H1 (cell line): ENCODE results near the gene TM9SF2. TPM values are rescaled to one million over a fixed set of nuclear protein-coding genes. Genes with fewer than 3 reads are reported as not detected.

ENCODE experiments used
- CTCF ChIA-PET: fragments of 300-600 bp; sonication (Branson Sonifier 250); formaldehyde crosslinking; loops from one replicate; lab custom pipeline; 2021; ENCODE audit not compliant: partially characterized antibody; lab: Charles Lee
- POLR2A ChIA-PET: fragments of 300-600 bp; sonication (Branson Sonifier 250); formaldehyde crosslinking; loops from one replicate; lab custom pipeline; 2021; ENCODE audit warnings: inconsistent platforms; ENCODE audit not compliant: partially characterized antibody; lab: Charles Lee
- DNase-seq, 2 experiments: peaks; one replicate each; pipeline versions ENCODE4 v3.0.0 to v3.0.0-alpha.2; 2010 to 2022; ENCODE audit warnings: low spot score in 2 of 2, low read depth in 1 of 2, mixed read lengths in 1 of 2
- FAIRE-seq: peaks from 2 replicates; lab custom pipeline; 2011; peaks lifted over from hg19 to GRCh38; lab: Jason Lieb, UNC
- H2AFZ ChIP-seq: 2 replicates; pipeline ENCODE4 v1.8.1; 2012; ENCODE audit warnings: low read length, inconsistent platforms
- H2AK5ac ChIP-seq: 2 replicates; pipeline ENCODE4 v1.6.1; 2013; ENCODE audit warnings: low read depth, low read length
- H2BK120ac ChIP-seq: replicated peaks from 2 replicates; pipeline ENCODE3; 2013; ENCODE audit warnings: low read depth, low read length, inconsistent platforms
- H2BK12ac ChIP-seq: 2 replicates; pipeline ENCODE4 v1.6.1; 2013; ENCODE audit warnings: low read depth, low read length
- H2BK15ac ChIP-seq: 2 replicates; pipeline ENCODE4 v1.6.1; 2013; ENCODE audit warnings: low read length
- H2BK20ac ChIP-seq: 2 replicates; pipeline ENCODE4 v1.6.1; 2013; ENCODE audit warnings: low read length
- H2BK5ac ChIP-seq: 2 replicates; pipeline ENCODE4 v1.6.1; 2013; ENCODE audit warnings: low read depth, low read length
- H3K14ac ChIP-seq: 2 replicates; pipeline ENCODE4 v1.6.1; 2013; ENCODE audit warnings: inconsistent platforms; ENCODE audit not compliant: insufficient read length
- H3K18ac ChIP-seq: 2 replicates; pipeline ENCODE4 v1.6.1; 2013; ENCODE audit warnings: low read length; ENCODE audit errors: extremely low read depth
- H3K23ac ChIP-seq: 2 replicates; pipeline ENCODE4 v1.6.1; 2013; ENCODE audit warnings: inconsistent platforms; ENCODE audit not compliant: insufficient read length
- H3K23me2 ChIP-seq: 2 replicates; pipeline ENCODE4 v1.6.1; 2013; ENCODE audit warnings: low read depth, low read length
- H3K27ac ChIP-seq: 2 replicates; pipeline ENCODE4 v1.6.1; 2011; ENCODE audit warnings: low read depth, low read length, inconsistent platforms
- H3K27me3 ChIP-seq, 4 experiments: replicated peaks in 1 of 4; 1 replicate in 1 of 4; 2 replicates in 3 of 4; pipeline versions ENCODE4 v1.6.1 to v1.8.1; 2011 to 2013; ENCODE audit warnings: low read length in 3 of 4, mild to moderate bottlenecking in 3 of 4, inconsistent platforms in 2 of 4, mixed read lengths in 2 of 4, moderate library complexity in 1 of 4; ENCODE audit not compliant: control insufficient read depth in 3 of 4, insufficient read depth in 3 of 4; ENCODE audit errors: extremely low read depth in 1 of 4
- H3K36me3 ChIP-seq, 4 experiments: 2 replicates each; pipeline versions ENCODE4 v1.6.1 to v1.8.1; 2011 to 2013; ENCODE audit warnings: mild to moderate bottlenecking in 4 of 4, low read length in 3 of 4, moderate library complexity in 2 of 4, control low read depth in 1 of 4, inconsistent platforms in 1 of 4; ENCODE audit not compliant: insufficient read depth in 4 of 4, control insufficient read depth in 2 of 4
- H3K4ac ChIP-seq: replicated peaks from 2 replicates; pipeline ENCODE3; 2013; ENCODE audit warnings: low read length, low read depth, mixed read lengths, inconsistent platforms; ENCODE audit not compliant: insufficient read length
- H3K4me1 ChIP-seq, 4 experiments: replicated peaks in 1 of 4; 1 replicate in 1 of 4; 2 replicates in 3 of 4; pipeline versions ENCODE4 v1.6.1 to v1.8.1; 2011 to 2013; ENCODE audit warnings: low read length in 3 of 4, inconsistent platforms in 2 of 4, mixed read lengths in 1 of 4; ENCODE audit not compliant: insufficient read depth in 4 of 4, control insufficient read depth in 3 of 4
- H3K4me2 ChIP-seq, 2 experiments: 2 replicates each; pipeline versions ENCODE4 v1.6.1 to v1.8.1; 2011 to 2013; ENCODE audit warnings: low read depth in 2 of 2, low read length in 2 of 2, control low read depth in 1 of 2, inconsistent platforms in 1 of 2, mild to moderate bottlenecking in 1 of 2; ENCODE audit not compliant: insufficient read depth in 1 of 2
- H3K4me3 ChIP-seq, 4 experiments: fragments of 200-600, 300-600 bp in 1 of 4; sonication (generic), shearing (Covaris generic), sonication (Bioruptor Twin) in 1 of 4; 2 replicates each; pipeline versions ENCODE4 v1.5.1 to v1.8.1; 2011 to 2016; ENCODE audit warnings: low read length in 4 of 4, low read depth in 3 of 4, control low read depth in 2 of 4, inconsistent platforms in 2 of 4, mild to moderate bottlenecking in 2 of 4, mixed read lengths in 1 of 4, moderate library complexity in 1 of 4; ENCODE audit not compliant: insufficient read depth in 2 of 4; ENCODE audit errors: extremely low read depth in 1 of 4
- H3K56ac ChIP-seq: replicated peaks from 2 replicates; pipeline ENCODE3; 2013; ENCODE audit warnings: low read depth, mild to moderate bottlenecking, mixed read lengths, low read length, inconsistent platforms; ENCODE audit not compliant: insufficient read length
- H3K79me1 ChIP-seq: 2 replicates; pipeline ENCODE4 v1.6.1; 2013; ENCODE audit warnings: low read depth, low read length, control low read depth
- H3K79me2 ChIP-seq, 2 experiments: 2 replicates each; pipeline versions ENCODE4 v1.6.1 to v1.8.1; 2012 to 2013; ENCODE audit warnings: low read length in 2 of 2, mild to moderate bottlenecking in 2 of 2, inconsistent platforms in 1 of 2; ENCODE audit not compliant: insufficient read depth in 2 of 2, control insufficient read depth in 1 of 2
- H3K9ac ChIP-seq, 4 experiments: replicated peaks in 1 of 4; 1 replicate in 1 of 4; 2 replicates in 3 of 4; pipeline versions ENCODE4 v1.6.1 to v1.8.1; 2011 to 2013; ENCODE audit warnings: low read depth in 3 of 4, low read length in 3 of 4, control low read depth in 2 of 4, mild to moderate bottlenecking in 2 of 4, moderate library complexity in 2 of 4, inconsistent platforms in 1 of 4; ENCODE audit errors: extremely low read depth in 1 of 4
- H3K9me3 ChIP-seq, 2 experiments: 2 replicates each; pipeline versions ENCODE4 v1.6.1 to v1.8.1; 2012 to 2013; ENCODE audit warnings: mild to moderate bottlenecking in 2 of 2, moderate library complexity in 2 of 2, control low read depth in 1 of 2, inconsistent platforms in 1 of 2, low read depth in 1 of 2, low read length in 1 of 2, mixed read lengths in 1 of 2; ENCODE audit not compliant: insufficient read depth in 2 of 2
- H4K20me1 ChIP-seq, 2 experiments: replicated peaks in 1 of 2; 2 replicates each; pipeline versions ENCODE3 to v1.8.1; 2011 to 2013; ENCODE audit warnings: inconsistent platforms in 2 of 2, low read length in 2 of 2, mild to moderate bottlenecking in 1 of 2; ENCODE audit not compliant: insufficient read depth in 2 of 2, control insufficient read depth in 1 of 2
- H4K5ac ChIP-seq: 2 replicates; pipeline ENCODE4 v1.6.1; 2013; ENCODE audit warnings: low read length, low read depth, mixed read lengths, inconsistent platforms; ENCODE audit not compliant: insufficient read length
- H4K8ac ChIP-seq: 2 replicates; pipeline ENCODE4 v1.8.0; 2013; ENCODE audit warnings: mild to moderate bottlenecking, moderate library complexity, low read length, inconsistent platforms; ENCODE audit not compliant: insufficient read depth; ENCODE audit errors: extremely low read depth
- H4K91ac ChIP-seq: replicated peaks from 2 replicates; pipeline ENCODE3; 2013; ENCODE audit warnings: low read length, mixed read lengths, inconsistent platforms; ENCODE audit not compliant: insufficient read length
- CBX5 ChIP-seq: fragments of 300-800, 300-1000 bp; sonication (generic); IDR thresholded peaks from 2 replicates; pipeline ENCODE4 v1.7.1; 2016; ENCODE audit warnings: antibody characterized with exemption, low read length, low read depth
- CBX8 ChIP-seq: fragments of 300-800, 300-1000 bp; sonication (generic); IDR thresholded peaks from 2 replicates; pipeline ENCODE4 v1.7.1; 2016; ENCODE audit warnings: low read depth, low read length, borderline replicate concordance
- CHD1 ChIP-seq: IDR thresholded peaks from 2 replicates; pipeline ENCODE4 v1.6.1; 2012; ENCODE audit warnings: low read depth, low read length, improper control_type of control experiment
- CTCF ChIP-seq, 3 experiments: IDR thresholded peaks; 1 replicate in 2 of 3; 2 replicates in 1 of 3; pipeline versions ENCODE4 v1.5.1 to v1.6.1; 2011; ENCODE audit warnings: low read length in 3 of 3, mild to moderate bottlenecking in 3 of 3, inconsistent platforms in 2 of 3, low read depth in 1 of 3, moderate library complexity in 1 of 3; ENCODE audit not compliant: insufficient read depth in 1 of 3; ENCODE audit errors: control extremely low read depth in 1 of 3
- E2F6 ChIP-seq: IDR thresholded peaks from 2 replicates; pipeline ENCODE4 v1.6.1; 2012; ENCODE audit warnings: inconsistent platforms
- SIRT6 ChIP-seq: IDR thresholded peaks from one replicate; pipeline ENCODE4 v1.7.1; 2012; ENCODE audit warnings: low read length, inconsistent platforms
- SP1 ChIP-seq: IDR thresholded peaks from 2 replicates; pipeline ENCODE4 v1.6.1; 2011; ENCODE audit warnings: low read depth, low read length
- SP4 ChIP-seq: IDR thresholded peaks from 2 replicates; pipeline ENCODE4 v1.6.1; 2012; ENCODE audit warnings: low read length, inconsistent platforms
- TCF12 ChIP-seq: IDR thresholded peaks from 2 replicates; pipeline ENCODE4 v1.6.1; 2011; ENCODE audit warnings: low read depth, mild to moderate bottlenecking, low read length
- WGBS, 2 experiments: shearing (Covaris generic) in 1 of 2; methylation state at CpG; one replicate each; pipeline versions ENCODE4 v1.1.6 to v1.1.7; 2013 to 2015; ENCODE audit warnings: low lambda C conversion rate in 2 of 2, mixed read lengths in 2 of 2, inconsistent platforms in 1 of 2, low coverage in 1 of 2, missing lambda C conversion rate in 1 of 2; ENCODE audit not compliant: insufficient replicate concordance in 2 of 2, insufficient coverage in 1 of 2, insufficient read length in 1 of 2; ENCODE audit errors: extremely low coverage in 1 of 2, missing lambda C conversion rate in 1 of 2; 5-methylcytosine and 5-hydroxymethylcytosine counted together
- polyA plus RNA-seq, 7 experiments: library from polyadenylated mRNA; depleted of rRNA in 3 of 7; stranded (reverse) in 5 of 7; unstranded in 2 of 7; fragments of >200 nt in 5 of 7; fragments of 200-250 nt in 2 of 7; gene quantifications; 1 replicate in 5 of 7; 2 replicates in 1 of 7; 4 replicates in 1 of 7; pipeline versions ENCODE4 v1.2.1 to v1.2.3, GENCODE V29; 2011 to 2013; ENCODE audit warnings: missing spikeins in 2 of 7, mixed read lengths in 2 of 7
- total RNA-seq: library from RNA; stranded (reverse); fragmentation: NEBNext Ultra II Directional; extraction: Animal tissue kit (Norgen Biotek cat#: 25700); gene quantifications from 2 replicates; pipeline ENCODE4 v1.2.1, GENCODE V29; 2021

The TM9SF2 gene
- total and polyA plus RNA-seq, 2 of the 8 experiments (the other 6 are each of a cell fraction or from before 2014, with no cell fraction given): 68.0 to 101 TPM

GRCh38 chr13:99606324-99607066 is 105.2 kb downstream of the TM9SF2 start, which contains the start of gene CLYBL:
Gene CLYBL, plus strand, starts transcription at chr13:99606690.
- CTCF ChIA-PET: interaction anchor here (0.7 to 1.6 kb wide), 19 partner anchors 9 to 1866 kb away, joined by 3 to 7 read pairs (median 3); no protein-coding TSS in a partner anchor
- Histone ChIP-seq H3K14ac (no peak within 1 kb of the TSS), H3K79me2 (no peaks in the 10 kb centered on the region), H3K4ac (peak within 1 kb of the TSS; percentile 72), H3K27ac (peak within 1 kb of the TSS; percentile 86), H3K79me1 (no peaks in the 10 kb centered on the region), H3K9me3 (no peaks in the 10 kb centered on the region), H2BK20ac (no peak within 1 kb of the TSS), H3K23ac (no peak within 1 kb of the TSS), H3K36me3 (no peaks in the 10 kb centered on the region), H4K20me1 (no peaks in the 10 kb centered on the region), H3K27me3 (no peaks in the 10 kb centered on the region), H3K56ac (peak within 1 kb of the TSS; percentile 92), H3K4me3 (peak within 1 kb of the TSS; percentile 74 to 83 (median 80)), H2AFZ (peak within 1 kb of the TSS; percentile 24; the same call in 1 of the 2 replicates), H3K4me2 (peak within 1 kb of the TSS; percentile 62 to 92), H4K8ac (peak within 1 kb of the TSS; percentile 79; the same call in 1 of the 2 replicates), H2BK5ac (peak within 1 kb of the TSS; percentile 81; the same call in 1 of the 2 replicates), H3K23me2 (peaks cover 5% of the 10 kb centered on the region), H3K9ac (peak within 1 kb of the TSS; percentile 62 to 82 (median 77); a peak in 6 of 7 replicates), H4K5ac (peak within 1 kb of the TSS; percentile 89), H3K18ac (peak within 1 kb of the TSS; percentile 85; the same call in 1 of the 2 replicates), H2AK5ac (no peak within 1 kb of the TSS), H2BK12ac (no peak within 1 kb of the TSS), H2BK15ac (no peak within 1 kb of the TSS), H2BK120ac (no peak within 1 kb of the TSS), H3K4me1 (peaks cover 4 to 8% (median 5%) of the 10 kb centered on the region in 4 experiments; a peak in 6 of 7 replicates), H4K91ac (peak within 1 kb of the TSS; percentile 79)
- FAIRE-seq: no peak
- POLR2A ChIA-PET: interaction anchor here (0.9 to 1.4 kb wide), 4 partner anchors 8 to 904 kb away, joined by 3 to 4 read pairs (median 4); partner anchors contain the start of gene ZIC2
- DNase-seq: peak; percentile 68 to 99
- WGBS, 2 experiments: 3% methylated on average over 52 of the region's 73 CpGs; no CpG with 5 or more reads in 1 of the 2 experiments
- TF ChIP-seq SP4 (no peak), TCF12 (no peak), CBX8 (no peak), CHD1 (no peak), SP1 (no peak; the same call in 1 of the 2 replicates), CBX5 (no peak), SIRT6 (no peak), CTCF (IDR thresholded peaks at IDR 0.05; ENCODE audit: control extremely low read depth in 1 of 3, insufficient read depth in 1 of 3, low read depth in 1 of 3, low read length in 3 of 3) (no peak), E2F6 (peak; percentile 62; the same call in 1 of the 2 replicates)
